HG03159 (cell line): Measurements from ENCODE around the gene CR2.
"Not testable (repeated sequence)": the region's sequence is repeated elsewhere in the genome, so short reads cannot be mapped to it uniquely, and the experiment has no call there.

Source experiments
- ATAC-seq: cut with Tn5 transposase; IDR thresholded peaks from one replicate; pipeline ENCODE4 v1.9.1; 2021; ENCODE audit warnings: mild to moderate bottlenecking, moderate library complexity; ENCODE audit not compliant: unreplicated experiment

The CR2 gene

DNA sequence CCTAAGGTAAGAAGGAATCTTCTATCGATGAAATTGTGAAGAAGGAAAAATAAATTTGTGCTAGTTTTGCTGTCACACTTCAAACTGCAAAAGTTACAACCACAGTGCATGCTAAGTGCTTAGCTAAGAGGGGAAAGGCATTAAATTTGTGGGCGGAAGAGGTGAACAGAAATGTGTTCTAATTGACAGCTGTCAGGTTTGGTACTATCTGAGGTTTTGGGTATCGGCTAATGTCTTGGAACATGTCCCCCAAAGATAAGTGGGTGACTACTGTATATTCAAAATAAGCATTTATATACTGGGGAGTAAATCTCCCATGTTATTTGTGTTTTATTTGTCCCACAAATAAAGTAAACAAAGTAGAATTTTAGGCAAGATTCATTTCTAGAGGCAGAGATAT, 49.8 kb downstream of the CR2 start:
- ATAC-seq: no peak

DNA sequence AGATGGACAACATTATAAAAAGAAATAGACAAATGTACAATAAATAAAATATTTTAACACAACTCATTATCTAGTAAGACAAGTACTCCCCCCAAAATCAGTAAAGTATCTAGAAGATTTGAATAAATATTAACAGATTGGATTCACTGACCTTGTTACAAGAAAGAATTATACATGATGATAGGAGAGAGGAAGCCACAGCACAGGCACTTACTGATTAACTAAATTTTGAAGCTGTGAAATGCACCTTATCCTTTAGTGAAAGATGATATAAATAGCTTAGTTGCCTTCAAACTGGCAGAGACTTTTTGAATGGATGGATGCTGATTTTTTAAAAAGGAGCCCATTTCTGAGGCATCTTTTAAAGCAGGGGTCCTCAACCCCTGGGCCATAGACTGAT, 50.3 kb downstream of the CR2 start:
- no peak for ATAC-seq

DNA sequence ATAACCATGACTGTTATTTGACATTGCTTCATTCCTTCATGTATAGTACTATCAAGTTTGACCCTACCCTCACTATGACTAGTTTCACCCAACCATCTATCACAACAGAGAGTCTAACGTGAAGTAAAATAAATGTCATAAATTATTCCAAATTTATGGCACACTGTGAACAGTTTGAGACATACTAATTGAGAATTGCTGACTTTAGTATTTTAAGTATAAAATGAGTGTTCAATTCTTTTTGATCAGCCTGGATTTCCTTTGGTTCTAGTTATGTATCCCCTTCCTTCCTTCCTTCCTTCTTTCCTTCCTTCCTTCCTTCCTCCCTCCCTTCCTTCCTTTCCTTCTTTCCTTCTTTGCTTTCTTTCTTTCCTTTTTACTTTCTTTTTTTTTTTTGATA, 56.3 kb downstream of the CR2 start:
- ATAC-seq: no peak

DNA sequence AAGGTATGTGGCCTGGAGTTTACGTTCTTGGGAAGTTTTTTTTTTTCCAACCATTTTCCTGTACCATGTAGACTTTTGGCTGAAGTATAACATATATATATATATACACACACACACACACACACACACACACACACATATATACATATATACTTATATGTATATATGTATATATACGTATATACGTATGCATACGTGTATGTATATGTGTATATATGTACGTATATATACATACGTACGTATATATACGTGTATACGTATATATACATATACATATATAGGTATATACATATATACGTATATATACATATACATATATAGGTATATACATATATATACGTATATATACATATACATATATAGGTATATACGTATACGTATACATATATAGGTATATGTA, 60.8 kb downstream of the CR2 start:
- no peak for ATAC-seq

DNA sequence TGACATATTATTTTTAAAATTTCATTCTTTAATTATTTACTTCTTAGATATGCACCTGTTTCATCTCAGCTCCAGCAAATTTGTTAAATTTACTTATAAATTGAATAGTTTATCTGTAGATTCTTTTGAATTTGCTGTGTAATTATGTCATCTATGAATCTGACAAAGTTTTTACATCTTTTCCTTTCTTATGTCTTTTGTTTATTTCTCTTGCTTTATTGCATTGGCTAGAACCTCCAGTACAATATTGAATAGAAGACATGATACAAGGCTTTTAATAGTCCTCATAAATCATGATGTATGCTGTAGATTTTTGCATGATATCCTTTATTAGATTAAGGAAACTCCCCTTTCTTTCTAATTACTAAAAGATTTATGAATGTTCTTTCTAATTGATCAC, 62.6 kb downstream of the CR2 start:
- ATAC-seq: no peak

DNA sequence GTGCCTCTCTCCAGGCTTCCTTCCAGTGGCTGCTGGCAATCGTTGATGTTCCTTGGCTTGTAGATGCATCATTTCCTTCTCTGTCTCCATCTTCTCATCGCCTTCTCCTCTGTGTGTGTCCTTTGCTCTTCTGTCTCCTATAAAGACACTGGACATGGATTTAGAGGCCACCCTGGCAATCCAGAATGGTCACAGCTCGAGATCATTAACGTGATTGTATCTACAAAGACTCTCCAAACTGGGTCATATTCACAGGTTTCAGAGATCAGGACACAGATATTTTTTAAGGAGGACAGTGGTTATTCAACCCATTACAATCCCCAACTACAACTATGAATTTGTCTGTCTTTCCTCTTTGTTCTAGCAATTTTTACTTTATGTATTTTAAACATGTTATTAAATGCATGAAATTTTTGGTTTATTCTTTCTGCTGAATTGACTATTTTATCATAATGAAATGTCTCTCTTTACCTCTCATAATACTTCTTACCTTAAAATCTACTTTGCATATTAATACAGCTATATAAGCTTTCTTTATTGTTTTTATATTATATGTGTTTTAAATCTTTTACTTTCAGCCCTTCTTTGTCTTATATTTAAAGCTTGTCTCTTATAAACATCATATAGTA, 64.6 kb downstream of the CR2 start:
- ATAC-seq: no peak

DNA sequence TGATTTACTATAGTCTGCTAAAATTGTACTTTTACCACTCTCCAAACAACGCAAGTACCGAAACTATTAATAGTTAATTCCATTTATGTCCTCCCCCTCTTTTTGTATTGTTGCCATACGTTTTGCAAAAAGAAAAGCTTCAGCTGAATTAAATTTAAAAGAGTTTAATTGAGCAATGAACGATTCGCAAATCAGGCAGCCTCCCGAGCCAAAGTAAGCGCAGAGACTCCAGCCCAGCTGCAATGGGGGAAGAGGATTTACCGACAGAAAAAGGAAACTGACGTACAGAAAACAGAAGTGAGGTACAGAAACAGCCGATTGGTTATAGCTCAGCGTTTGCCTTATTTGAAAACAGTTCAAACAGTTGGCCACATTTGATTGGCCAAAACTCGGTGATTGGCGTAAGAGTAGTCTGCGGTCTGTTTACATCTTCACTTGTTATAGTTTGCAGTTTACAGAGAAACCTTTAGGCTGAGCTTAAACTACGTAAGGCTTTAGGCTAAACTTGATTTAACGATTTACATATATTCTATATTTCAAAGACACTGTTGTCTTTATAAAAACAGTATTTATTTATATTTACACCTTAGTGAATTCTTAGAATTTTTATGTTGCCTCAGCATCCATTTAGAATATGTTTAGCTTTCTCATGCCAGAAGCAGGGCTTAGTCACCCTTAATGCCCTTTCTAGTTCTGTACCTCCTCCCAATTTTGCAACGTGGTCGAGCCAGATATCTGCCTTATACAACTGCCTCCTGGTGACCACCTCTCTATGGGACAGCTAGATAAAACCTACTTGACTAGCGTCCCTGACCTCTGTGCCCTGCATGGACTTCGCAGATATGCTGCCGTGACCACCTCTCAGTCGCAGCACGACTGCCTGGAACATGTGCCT, 65.6 kb downstream of the CR2 start:
- no peak for ATAC-seq

DNA sequence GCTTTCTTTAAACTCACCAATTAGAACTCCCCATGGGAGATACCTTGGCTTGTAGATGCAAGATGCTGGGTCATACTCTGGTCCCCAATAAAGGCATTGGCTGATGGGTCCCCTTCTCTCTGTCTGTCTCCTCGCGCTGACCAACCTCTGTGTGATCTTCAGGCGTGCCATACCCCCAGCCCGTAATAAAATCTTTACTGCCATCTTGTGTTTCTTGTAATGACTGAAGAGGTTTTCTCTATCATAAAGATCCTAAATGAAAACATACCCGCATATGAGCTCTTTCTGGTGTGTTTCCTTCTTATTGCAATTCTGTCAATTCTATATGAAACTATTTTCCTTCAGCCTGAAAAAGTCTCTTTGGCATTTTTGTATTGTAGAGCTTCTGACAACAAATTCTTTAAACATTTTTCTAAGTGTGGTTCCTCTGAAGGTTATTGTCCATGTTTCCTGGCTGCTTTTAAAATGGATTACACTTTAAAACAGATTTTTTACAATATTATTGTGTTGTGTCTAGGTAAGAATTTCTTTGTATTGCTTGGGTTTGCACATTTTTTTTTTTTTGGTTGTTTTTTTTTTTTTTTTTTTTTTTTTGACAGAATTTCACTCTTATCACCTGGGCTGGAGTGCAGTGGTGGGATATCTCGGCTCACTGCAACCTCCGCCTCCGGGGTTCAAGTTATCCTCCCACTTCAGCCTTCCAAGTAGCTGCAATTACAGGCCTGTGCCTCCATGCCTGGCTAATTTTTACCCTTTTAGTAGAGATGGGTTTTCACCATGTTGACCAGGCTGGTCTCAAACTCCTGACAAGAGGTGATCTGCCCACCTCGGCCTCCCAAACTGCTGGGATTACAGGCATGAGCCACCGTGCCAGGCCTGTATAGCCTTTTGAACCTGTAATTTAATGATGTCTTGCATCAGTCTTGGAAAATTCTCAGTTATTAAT, 66.5 kb downstream of the CR2 start:
- not testable (repeated sequence) for ATAC-seq

DNA sequence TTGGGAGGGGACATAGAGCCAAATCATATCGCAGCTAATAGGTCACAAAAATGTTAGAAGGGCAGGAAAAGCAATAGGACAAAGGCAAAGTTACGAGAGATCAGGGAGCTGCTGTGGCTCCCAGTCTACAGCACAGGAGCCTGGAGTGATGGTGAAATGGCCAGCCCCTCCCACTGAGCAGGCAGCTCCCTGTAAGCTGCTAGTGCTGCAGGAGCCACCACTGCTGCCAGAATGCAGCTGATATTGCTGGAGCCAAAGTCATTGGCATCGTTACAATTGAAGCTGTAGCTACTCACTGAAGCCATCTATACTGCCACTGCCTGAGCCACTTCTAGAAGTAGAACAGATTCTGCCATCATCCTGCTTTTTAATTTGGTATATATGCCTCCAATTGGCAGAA, 71.1 kb downstream of the CR2 start:
- ATAC-seq: not testable (repeated sequence)

DNA sequence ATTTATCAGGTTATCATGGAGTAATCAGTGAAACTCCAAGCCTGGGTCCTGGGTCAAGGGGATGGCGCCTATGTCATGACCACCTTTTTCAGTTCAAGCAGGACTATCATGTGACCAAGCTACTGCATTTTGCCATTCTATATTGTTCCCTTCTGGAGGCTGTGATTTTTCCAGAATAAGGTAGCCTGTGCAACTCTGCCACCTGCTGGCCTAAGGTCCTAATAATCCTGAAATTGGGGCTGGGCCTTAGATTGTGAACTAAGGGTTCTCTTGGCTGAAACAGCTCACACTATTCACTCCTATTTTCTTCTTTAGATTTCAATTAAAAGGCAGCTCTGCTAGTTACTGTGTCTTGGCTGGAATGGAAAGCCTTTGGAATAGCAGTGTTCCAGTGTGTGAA, 74.3 kb downstream of the CR2 start:
- ATAC-seq: not testable (repeated sequence)

DNA sequence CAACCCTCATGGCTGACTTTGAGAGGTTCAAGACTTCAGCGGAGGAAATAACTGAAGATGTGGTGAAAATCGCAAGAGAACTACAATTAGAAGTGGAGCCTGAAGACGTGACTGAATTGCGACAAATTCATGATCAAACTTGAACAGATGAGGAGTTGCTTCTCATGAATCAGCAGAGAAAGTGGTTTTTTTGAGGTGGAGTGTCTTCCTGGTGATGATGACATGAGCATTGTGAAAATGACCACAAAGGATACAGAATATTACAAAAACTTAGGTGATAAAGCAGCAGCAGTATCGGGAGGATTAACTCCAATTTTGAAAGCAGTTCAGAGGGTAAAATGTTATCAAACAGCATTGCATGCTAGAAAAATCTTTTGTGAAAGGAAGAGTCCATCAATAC, 82.1 kb downstream of the CR2 start:
- not testable (repeated sequence) for ATAC-seq
